Epithelial cell of proximal tubule (primary cell): ENCODE data around the gene SNX22. TPM values are rescaled to one million over a fixed set of nuclear protein-coding genes. Genes with fewer than 3 reads are reported as not detected.
A peak's percentile ranks its signal among the peaks of the same experiment; 100 is the strongest.
"Not testable (repeated sequence)": the region's sequence is repeated elsewhere in the genome, so short reads cannot be mapped to it uniquely, and the experiment has no call there.

Experiments used
- DNase-seq: peaks from one replicate; pipeline ENCODE4 v3.0.0-alpha.2; 2011; ENCODE audit warnings: low read depth
- H3K4me3 ChIP-seq: 2 replicates; pipeline ENCODE4 v1.5.1; 2011; ENCODE audit warnings: low read depth, mild to moderate bottlenecking, low read length
- CTCF ChIP-seq: conservative IDR thresholded peaks from 2 replicates; pipeline ENCODE4 v1.5.1; 2012; ENCODE audit warnings: low read depth, mild to moderate bottlenecking, low read length
- total RNA-seq: library from RNA; depleted of rRNA; stranded (reverse); fragments of >200 nt; gene quantifications from 2 replicates; pipeline ENCODE4 v1.2.3, GENCODE V29; 2015

SNX22 gene
- 0.86 and 1.2 TPM in 2 replicates for total RNA-seq

- no peak for DNase-seq
- peak within 1 kb of the TSS; percentile 67 for H3K4me3 ChIP-seq
- TF ChIP-seq CTCF = no peak
Observed at GRCh38 chr15:64151727-64152506, at the start of gene SNX22. TSS of gene SNX22 (plus strand) at chr15:64151731. CDS start at chr15:64151776, 45 bp downstream.

- H3K4me3 ChIP-seq = no peak overlapping the region
- no peak for DNase-seq
- no peak for TF ChIP-seq CTCF
Observed at GRCh38 chr15:64102497-64102896, 49.0 kb upstream of the SNX22 start.

- no peak for DNase-seq
- TF ChIP-seq CTCF = no peak
Observed at GRCh38 chr15:64105113-64105704, 46.3 kb upstream of the SNX22 start.

GRCh38 chr15:64107337-64107736 is 44.2 kb upstream of the SNX22 start:
- no peak for TF ChIP-seq CTCF
- DNase-seq = no peak
- H3K4me3 ChIP-seq = no peak overlapping the region

More at GRCh38 chr15:64105113-64105704, 46.3 kb upstream of the SNX22 start:
- H3K4me3 ChIP-seq = no peak overlapping the region

- DNase-seq = not testable (repeated sequence)
Observed at GRCh38 chr15:64110108-64110701, 41.3 kb upstream of the SNX22 start.

GRCh38 chr15:64110950-64111678 is 40.4 kb upstream of the SNX22 start:
- no peak overlapping the region for H3K4me3 ChIP-seq
- no peak for DNase-seq
- TF ChIP-seq CTCF = no peak

More at GRCh38 chr15:64110108-64110701, 41.3 kb upstream of the SNX22 start:
- not testable (repeated sequence) for H3K4me3 ChIP-seq

GRCh38 chr15:64111679-64112050 is 39.9 kb upstream of the SNX22 start:
- no peak for TF ChIP-seq CTCF
- no peak for DNase-seq
- no peak overlapping the region for H3K4me3 ChIP-seq
